Measurements from ENCODE around the gene BLOC1S6. TPM values are rescaled to one million over a fixed set of nuclear protein-coding genes. Genes with fewer than 3 reads are reported as not detected.

Gene BLOC1S6
- total RNA-seq, 4 donors from 2014 or later = 35.6 to 70.8 (median 52.5) TPM

DNA sequence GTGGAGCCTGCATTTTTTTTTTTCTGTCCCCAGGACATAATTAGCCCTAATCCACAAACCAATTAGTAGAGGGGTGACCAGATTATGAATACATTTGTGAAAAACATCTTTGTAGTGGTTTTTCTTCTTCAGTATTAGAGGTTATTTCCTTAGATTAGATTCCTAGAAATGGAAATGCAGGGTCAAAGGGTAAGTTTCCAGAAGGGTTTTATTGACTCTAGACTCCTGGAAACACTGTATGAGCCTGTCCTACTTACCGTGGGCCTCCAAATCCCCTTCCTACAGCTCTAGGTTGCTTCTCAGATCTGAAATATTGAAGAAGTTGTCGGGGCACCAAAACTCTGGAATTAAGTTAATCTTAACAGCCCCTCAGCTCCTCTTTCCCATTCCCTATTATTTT is 70.1 kb downstream of the BLOC1S6 start:
- no peak for DNase-seq (ENCODE audit: low spot score in 2 of 2)
- H3K36me3 ChIP-seq = peaks cover 0 to 5% (median 5%) of the 10 kb centered on the region in 3 donors
- H3K27ac ChIP-seq = peak overlapping the region in 1 of 4 donors; percentile 8
- no peaks in the 10 kb centered on the region for H3K9me3 ChIP-seq
- H3K27me3 ChIP-seq = no peaks in the 10 kb centered on the region
- 61 to 74% methylated on average over 2 of the region's 2 CpGs for WGBS, 2 donors
- no peak for TF ChIP-seq POLR2A (IDR thresholded peaks at IDR 0.05)
- no peak for TF ChIP-seq EP300 (IDR thresholded peaks at IDR 0.05)
- TF ChIP-seq, protein P1, sequence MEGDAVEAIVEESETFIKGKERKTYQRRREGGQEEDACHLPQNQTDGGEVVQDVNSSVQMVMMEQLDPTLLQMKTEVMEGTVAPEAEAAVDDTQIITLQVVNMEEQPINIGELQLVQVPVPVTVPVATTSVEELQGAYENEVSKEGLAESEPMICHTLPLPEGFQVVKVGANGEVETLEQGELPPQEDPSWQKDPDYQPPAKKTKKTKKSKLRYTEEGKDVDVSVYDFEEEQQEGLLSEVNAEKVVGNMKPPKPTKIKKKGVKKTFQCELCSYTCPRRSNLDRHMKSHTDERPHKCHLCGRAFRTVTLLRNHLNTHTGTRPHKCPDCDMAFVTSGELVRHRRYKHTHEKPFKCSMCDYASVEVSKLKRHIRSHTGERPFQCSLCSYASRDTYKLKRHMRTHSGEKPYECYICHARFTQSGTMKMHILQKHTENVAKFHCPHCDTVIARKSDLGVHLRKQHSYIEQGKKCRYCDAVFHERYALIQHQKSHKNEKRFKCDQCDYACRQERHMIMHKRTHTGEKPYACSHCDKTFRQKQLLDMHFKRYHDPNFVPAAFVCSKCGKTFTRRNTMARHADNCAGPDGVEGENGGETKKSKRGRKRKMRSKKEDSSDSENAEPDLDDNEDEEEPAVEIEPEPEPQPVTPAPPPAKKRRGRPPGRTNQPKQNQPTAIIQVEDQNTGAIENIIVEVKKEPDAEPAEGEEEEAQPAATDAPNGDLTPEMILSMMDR (IDR thresholded peaks at IDR 0.05) = no peak
- H3K4me3 ChIP-seq = no peak overlapping the region
- H3K4me1 ChIP-seq = peaks cover 0 to 42% (median 26%) of the 10 kb centered on the region in 4 donors

DNA sequence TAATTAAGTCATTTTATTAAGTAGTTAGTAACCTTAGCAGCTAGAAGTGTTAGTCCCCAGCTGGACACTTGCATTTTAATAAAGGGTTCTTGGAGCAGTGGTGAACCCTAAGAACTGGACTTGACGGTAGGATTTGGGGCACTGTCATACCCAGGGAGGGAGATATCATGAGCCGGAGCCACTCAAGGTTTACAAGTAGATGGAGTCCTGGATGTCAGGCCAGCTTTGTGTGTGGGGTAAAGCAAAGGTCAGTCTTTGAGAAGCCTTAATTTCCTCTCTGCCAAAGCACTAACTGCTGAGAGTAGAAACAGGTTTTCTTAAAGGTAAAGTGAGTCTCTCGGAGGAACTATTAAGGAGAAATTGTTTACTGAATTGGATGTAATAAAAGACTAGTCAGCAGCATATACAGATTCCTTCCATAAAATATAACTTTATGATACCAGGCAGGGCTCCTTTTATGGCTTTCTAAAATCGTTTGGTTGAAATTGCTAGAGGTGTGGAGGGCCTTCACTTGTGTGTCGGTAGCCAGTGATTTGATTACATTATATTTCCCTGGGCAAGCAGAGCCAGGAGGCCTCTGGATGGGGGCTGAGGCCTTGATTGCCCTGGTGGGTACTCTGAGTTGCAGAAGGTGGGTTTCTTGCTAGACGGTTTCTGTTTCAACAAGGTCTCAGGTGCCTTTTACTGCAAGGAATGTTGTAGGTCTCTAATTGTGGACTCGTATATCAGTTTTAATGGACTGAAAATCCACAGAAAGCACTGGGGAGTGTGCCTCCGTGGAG is 70.8 kb downstream of the BLOC1S6 start:
- no peaks in the 10 kb centered on the region for H3K9me3 ChIP-seq
- peaks cover 0 to 42% (median 26%) of the 10 kb centered on the region in 4 donors for H3K4me1 ChIP-seq
- DNase-seq (ENCODE audit: low spot score in 2 of 2) = no peak
- H3K27me3 ChIP-seq = no peaks in the 10 kb centered on the region
- TF ChIP-seq POLR2A (IDR thresholded peaks at IDR 0.05) (no peak), EP300 (IDR thresholded peaks at IDR 0.05) (no peak)
- TF ChIP-seq, protein P1 (IDR thresholded peaks at IDR 0.05) = no peak
- WGBS, 2 donors = 68 to 77% methylated on average over 8 of the region's 8 CpGs
- peak overlapping the region in 1 of 4 donors; percentile 8 for H3K27ac ChIP-seq
- no peak overlapping the region for H3K4me3 ChIP-seq
- H3K36me3 ChIP-seq = peaks cover 0 to 12% (median 10%) of the 10 kb centered on the region in 3 donors

Small RNA genes lying within 50 kb of the gene (small RNA-seq; reads per million reads assigned to genes)
- gene DPPA5P2 (not detected), gene RF00019 (not detected)

Other genes with a start within 250 kb of the BLOC1S6 start
- gene GATM, start 208.8 kb upstream of the BLOC1S6 start, total RNA-seq = 100 to 1,000 TPM; 334 to 564 (median 451) TPM
- gene SLC30A4, start 64.6 kb upstream of the BLOC1S6 start, total RNA-seq = 10 to 100 TPM in 3 of 4 donors, 1 to 10 TPM in 1; 8.2 to 13.1 (median 11.2) TPM
- gene SQOR, start 47.6 kb downstream of the BLOC1S6 start, total RNA-seq = 10 to 100 TPM; 50.4 to 96.1 (median 60.2) TPM